ENCODE measurements around the gene TSPAN16. TPM values are rescaled to one million over a fixed set of nuclear protein-coding genes. Genes with fewer than 3 reads are reported as not detected.

The TSPAN16 gene
- total RNA-seq, 1 experiment from 2014 or later, result not detected

DNA sequence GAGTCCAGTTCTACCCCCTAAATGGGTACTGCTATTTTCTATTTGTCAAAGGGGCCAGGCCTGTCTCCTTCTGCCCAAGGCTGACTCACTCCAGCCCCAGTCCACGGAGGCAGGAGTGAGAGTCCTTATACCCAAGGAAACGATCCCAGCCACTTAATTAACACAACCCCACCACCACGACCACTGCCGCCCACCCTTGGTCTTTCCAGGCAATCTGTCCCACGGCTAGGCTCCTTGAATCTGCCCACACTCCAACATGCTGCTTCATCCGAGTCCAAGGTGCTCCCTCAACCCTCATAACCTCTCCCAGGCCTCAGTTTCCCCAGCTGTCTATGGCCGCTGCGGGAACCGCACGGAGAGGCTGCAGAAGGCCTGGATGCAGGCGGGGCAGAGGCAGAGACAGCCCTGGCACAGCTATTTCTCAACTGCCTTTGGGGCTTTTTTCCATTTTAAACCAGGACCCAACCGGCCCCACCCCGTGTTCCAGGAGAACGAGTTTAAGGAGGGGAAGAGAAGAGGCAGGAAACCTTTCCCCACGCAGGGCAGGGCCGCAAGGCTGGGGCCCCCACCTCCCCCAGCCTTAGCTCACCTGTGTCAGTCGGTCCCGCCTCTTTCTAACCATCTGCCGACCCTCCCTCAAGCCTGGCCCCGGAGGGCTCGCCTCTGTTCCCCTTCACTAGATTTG, 42.8 kb downstream of the TSPAN16 start:
- Mint-ChIP-seq H3K36me3 (peaks cover 24% of the 10 kb centered on the region), H3K4me1 (peaks cover 7% of the 10 kb centered on the region), H3K4me3 (peak overlapping the region; percentile 81), H3K9me3 (no peaks in the 10 kb centered on the region), H3K27ac (no peak overlapping the region), H3K27me3 (ENCODE audit: low read depth) (no peaks in the 10 kb centered on the region)
- TF ChIP-seq FOXP1 (CRISPR knock-in tag; IDR thresholded peaks at IDR 0.05; ENCODE audit: borderline replicate concordance) (0 out of 2 replicates have a peak, but pooled peaks have one; percentile 39), ZNF121 (CRISPR knock-in tag; IDR thresholded peaks at IDR 0.05) (no peak), SOX15 (CRISPR knock-in tag; IDR thresholded peaks at IDR 0.05) (no peak)
- TF ChIP-seq, protein P1, sequence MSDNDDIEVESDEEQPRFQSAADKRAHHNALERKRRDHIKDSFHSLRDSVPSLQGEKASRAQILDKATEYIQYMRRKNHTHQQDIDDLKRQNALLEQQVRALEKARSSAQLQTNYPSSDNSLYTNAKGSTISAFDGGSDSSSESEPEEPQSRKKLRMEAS (CRISPR knock-in tag; IDR thresholded peaks at IDR 0.05), result 0 out of 2 replicates have a peak, but pooled peaks have one; percentile 12
- POLR2A ChIA-PET, result interaction anchor here (0.6 to 0.7 kb wide), 3 partner anchors 12 to 158 kb away, joined by 3 to 5 read pairs (median 3); no protein-coding TSS in a partner anchor
- DNase-seq (ENCODE audit: low spot score), result no peak
- CTCF ChIA-PET, result interaction anchor here (0.6 to 3.0 kb wide), 12 partner anchors 16 to 937 kb away, joined by 3 to 37 read pairs (median 7); partner anchors contain the start of genes EPOR, RGL3 and SWSAP1
- no peak; the same call in 1 of the 2 replicates for ATAC-seq

DNA sequence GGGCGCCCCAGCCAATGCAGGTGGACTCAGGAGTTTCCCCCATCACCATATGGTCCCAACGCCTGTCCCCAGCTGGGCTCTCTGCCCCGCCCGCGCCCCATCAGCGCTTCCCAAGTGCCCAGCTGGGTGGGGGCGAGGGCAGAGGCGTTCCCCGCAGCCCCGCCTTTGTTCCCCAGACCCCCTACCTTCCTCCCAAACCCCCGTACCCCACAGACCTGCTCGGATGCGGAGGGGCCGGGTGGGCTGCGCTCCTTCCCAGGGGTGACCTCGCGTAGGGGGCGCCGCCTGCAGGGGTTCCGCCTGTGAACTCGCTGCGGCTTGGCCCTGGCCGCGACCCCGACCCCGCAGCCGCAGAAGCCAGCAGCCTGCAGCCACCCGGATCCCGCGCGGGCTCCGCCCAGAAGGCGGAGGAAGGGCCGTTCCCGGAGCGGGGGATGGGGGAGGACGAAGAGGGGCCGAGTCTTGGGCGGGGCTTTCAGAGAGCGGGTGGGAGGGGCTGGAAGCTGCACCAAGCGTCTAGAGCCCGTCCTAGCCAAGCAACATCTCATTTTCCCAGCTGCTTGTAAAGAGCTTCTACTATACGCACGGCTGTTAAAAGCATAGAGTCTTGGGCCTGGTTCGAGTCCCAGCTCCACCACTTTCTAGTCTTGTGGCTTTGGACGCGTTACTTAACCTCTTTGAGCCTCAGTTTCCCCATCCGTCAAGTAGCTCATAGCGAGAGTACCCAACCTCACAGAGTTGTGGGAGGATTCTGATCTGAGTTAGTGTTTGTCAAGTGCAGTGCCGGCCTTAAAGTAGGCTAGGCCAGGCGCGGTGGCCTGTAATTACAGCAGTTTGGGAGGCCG, 43.5 kb downstream of the TSPAN16 start, which contains the start of gene RAB3D:
TSS of gene RAB3D (minus strand) at position 404 of the 845 bp plus-strand sequence. CDS start 2,258 bp downstream, outside the sequence.
- ChIA-PET CTCF (interaction anchor here (0.6 to 3.0 kb wide), 13 partner anchors 17 to 143 kb away, joined by 3 to 37 read pairs (median 8); partner anchors contain the start of genes EPOR, PRKCSH, RGL3 and SWSAP1), POLR2A (interaction anchor here (0.6 to 1.2 kb wide), 6 partner anchors 22 to 157 kb away, joined by 3 to 8 read pairs (median 3); partner anchors contain the start of gene SWSAP1)
- DNase-seq (ENCODE audit: low spot score) (peak; percentile 98), ATAC-seq (peak; percentile 99)
- Mint-ChIP-seq H3K27ac (peak within 1 kb of the TSS; percentile 41; the same call in 1 of the 2 replicates), H3K27me3 (ENCODE audit: low read depth) (no peaks in the 10 kb centered on the region), H3K4me3 (peak within 1 kb of the TSS; percentile 81), H3K4me1 (peaks cover 7% of the 10 kb centered on the region), H3K9me3 (no peaks in the 10 kb centered on the region), H3K36me3 (peaks cover 19% of the 10 kb centered on the region)
- TF ChIP-seq ESRRA (CRISPR knock-in tag; IDR thresholded peaks at IDR 0.05; ENCODE audit: borderline replicate concordance) (0 out of 2 replicates have a peak, but pooled peaks have one; percentile 58), CBFB (CRISPR knock-in tag; IDR thresholded peaks at IDR 0.05; ENCODE audit: low read depth) (no peak), ZNF121 (CRISPR knock-in tag; IDR thresholded peaks at IDR 0.05) (peak; percentile 88), ETV6 (CRISPR knock-in tag; IDR thresholded peaks at IDR 0.05) (peak; percentile 54; the same call in 1 of the 2 replicates), RELA (CRISPR knock-in tag; IDR thresholded peaks at IDR 0.05; ENCODE audit: borderline replicate concordance) (0 out of 2 replicates have a peak, but pooled peaks have one; percentile 58), MXD4 (CRISPR knock-in tag; IDR thresholded peaks at IDR 0.05; ENCODE audit: borderline replicate concordance) (no peak), KAT7 (CRISPR knock-in tag; IDR thresholded peaks at IDR 0.05; ENCODE audit: borderline replicate concordance) (no peak), TEAD4 (CRISPR knock-in tag; IDR thresholded peaks at IDR 0.05) (no peak), FOXJ3 (CRISPR knock-in tag; IDR thresholded peaks at IDR 0.05; ENCODE audit: borderline replicate concordance) (no peak), ZNF396 (CRISPR knock-in tag; IDR thresholded peaks at IDR 0.05; ENCODE audit: borderline replicate concordance) (no peak)
- TF ChIP-seq, protein P2, sequence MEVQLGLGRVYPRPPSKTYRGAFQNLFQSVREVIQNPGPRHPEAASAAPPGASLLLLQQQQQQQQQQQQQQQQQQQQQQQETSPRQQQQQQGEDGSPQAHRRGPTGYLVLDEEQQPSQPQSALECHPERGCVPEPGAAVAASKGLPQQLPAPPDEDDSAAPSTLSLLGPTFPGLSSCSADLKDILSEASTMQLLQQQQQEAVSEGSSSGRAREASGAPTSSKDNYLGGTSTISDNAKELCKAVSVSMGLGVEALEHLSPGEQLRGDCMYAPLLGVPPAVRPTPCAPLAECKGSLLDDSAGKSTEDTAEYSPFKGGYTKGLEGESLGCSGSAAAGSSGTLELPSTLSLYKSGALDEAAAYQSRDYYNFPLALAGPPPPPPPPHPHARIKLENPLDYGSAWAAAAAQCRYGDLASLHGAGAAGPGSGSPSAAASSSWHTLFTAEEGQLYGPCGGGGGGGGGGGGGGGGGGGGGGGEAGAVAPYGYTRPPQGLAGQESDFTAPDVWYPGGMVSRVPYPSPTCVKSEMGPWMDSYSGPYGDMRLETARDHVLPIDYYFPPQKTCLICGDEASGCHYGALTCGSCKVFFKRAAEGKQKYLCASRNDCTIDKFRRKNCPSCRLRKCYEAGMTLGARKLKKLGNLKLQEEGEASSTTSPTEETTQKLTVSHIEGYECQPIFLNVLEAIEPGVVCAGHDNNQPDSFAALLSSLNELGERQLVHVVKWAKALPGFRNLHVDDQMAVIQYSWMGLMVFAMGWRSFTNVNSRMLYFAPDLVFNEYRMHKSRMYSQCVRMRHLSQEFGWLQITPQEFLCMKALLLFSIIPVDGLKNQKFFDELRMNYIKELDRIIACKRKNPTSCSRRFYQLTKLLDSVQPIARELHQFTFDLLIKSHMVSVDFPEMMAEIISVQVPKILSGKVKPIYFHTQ (CRISPR knock-in tag; IDR thresholded peaks at IDR 0.05), result no peak
- TF ChIP-seq, protein P3, sequence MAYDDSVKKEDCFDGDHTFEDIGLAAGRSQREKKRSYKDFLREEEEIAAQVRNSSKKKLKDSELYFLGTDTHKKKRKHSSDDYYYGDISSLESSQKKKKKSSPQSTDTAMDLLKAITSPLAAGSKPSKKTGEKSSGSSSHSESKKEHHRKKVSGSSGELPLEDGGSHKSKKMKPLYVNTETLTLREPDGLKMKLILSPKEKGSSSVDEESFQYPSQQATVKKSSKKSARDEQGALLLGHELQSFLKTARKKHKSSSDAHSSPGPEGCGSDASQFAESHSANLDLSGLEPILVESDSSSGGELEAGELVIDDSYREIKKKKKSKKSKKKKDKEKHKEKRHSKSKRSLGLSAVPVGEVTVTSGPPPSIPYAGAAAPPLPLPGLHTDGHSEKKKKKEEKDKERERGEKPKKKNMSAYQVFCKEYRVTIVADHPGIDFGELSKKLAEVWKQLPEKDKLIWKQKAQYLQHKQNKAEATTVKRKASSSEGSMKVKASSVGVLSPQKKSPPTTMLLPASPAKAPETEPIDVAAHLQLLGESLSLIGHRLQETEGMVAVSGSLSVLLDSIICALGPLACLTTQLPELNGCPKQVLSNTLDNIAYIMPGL (CRISPR knock-in tag; IDR thresholded peaks at IDR 0.05), result 0 out of 2 replicates have a peak, but pooled peaks have one; percentile 70
- TF ChIP-seq, protein P4, sequence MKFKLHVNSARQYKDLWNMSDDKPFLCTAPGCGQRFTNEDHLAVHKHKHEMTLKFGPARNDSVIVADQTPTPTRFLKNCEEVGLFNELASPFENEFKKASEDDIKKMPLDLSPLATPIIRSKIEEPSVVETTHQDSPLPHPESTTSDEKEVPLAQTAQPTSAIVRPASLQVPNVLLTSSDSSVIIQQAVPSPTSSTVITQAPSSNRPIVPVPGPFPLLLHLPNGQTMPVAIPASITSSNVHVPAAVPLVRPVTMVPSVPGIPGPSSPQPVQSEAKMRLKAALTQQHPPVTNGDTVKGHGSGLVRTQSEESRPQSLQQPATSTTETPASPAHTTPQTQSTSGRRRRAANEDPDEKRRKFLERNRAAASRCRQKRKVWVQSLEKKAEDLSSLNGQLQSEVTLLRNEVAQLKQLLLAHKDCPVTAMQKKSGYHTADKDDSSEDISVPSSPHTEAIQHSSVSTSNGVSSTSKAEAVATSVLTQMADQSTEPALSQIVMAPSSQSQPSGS (CRISPR knock-in tag; IDR thresholded peaks at IDR 0.05; ENCODE audit: borderline replicate concordance, low read depth), result no peak
- TF ChIP-seq, protein P5, sequence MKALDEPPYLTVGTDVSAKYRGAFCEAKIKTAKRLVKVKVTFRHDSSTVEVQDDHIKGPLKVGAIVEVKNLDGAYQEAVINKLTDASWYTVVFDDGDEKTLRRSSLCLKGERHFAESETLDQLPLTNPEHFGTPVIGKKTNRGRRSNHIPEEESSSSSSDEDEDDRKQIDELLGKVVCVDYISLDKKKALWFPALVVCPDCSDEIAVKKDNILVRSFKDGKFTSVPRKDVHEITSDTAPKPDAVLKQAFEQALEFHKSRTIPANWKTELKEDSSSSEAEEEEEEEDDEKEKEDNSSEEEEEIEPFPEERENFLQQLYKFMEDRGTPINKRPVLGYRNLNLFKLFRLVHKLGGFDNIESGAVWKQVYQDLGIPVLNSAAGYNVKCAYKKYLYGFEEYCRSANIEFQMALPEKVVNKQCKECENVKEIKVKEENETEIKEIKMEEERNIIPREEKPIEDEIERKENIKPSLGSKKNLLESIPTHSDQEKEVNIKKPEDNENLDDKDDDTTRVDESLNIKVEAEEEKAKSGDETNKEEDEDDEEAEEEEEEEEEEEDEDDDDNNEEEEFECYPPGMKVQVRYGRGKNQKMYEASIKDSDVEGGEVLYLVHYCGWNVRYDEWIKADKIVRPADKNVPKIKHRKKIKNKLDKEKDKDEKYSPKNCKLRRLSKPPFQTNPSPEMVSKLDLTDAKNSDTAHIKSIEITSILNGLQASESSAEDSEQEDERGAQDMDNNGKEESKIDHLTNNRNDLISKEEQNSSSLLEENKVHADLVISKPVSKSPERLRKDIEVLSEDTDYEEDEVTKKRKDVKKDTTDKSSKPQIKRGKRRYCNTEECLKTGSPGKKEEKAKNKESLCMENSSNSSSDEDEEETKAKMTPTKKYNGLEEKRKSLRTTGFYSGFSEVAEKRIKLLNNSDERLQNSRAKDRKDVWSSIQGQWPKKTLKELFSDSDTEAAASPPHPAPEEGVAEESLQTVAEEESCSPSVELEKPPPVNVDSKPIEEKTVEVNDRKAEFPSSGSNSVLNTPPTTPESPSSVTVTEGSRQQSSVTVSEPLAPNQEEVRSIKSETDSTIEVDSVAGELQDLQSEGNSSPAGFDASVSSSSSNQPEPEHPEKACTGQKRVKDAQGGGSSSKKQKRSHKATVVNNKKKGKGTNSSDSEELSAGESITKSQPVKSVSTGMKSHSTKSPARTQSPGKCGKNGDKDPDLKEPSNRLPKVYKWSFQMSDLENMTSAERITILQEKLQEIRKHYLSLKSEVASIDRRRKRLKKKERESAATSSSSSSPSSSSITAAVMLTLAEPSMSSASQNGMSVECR (CRISPR knock-in tag; IDR thresholded peaks at IDR 0.05; ENCODE audit: borderline replicate concordance), result peak; percentile 62; the same call in 1 of the 2 replicates
- TF ChIP-seq, protein P6, sequence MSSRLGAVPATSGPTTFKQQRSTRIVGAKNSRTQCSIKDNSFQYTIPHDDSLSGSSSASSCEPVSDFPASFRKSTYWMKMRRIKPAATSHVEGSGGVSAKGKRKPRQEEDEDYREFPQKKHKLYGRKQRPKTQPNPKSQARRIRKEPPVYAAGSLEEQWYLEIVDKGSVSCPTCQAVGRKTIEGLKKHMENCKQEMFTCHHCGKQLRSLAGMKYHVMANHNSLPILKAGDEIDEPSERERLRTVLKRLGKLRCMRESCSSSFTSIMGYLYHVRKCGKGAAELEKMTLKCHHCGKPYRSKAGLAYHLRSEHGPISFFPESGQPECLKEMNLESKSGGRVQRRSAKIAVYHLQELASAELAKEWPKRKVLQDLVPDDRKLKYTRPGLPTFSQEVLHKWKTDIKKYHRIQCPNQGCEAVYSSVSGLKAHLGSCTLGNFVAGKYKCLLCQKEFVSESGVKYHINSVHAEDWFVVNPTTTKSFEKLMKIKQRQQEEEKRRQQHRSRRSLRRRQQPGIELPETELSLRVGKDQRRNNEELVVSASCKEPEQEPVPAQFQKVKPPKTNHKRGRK (CRISPR knock-in tag; IDR thresholded peaks at IDR 0.05; ENCODE audit: borderline replicate concordance), result no peak

Measured in WTC11 (cell line).